HepG2 (cell line): ENCODE data around the gene METTL4. TPM values are rescaled to one million over a fixed set of nuclear protein-coding genes. Genes with fewer than 3 reads are reported as not detected.

Experiments used
- ARID4A ChIP-seq: sonication (generic); formaldehyde crosslinking; IDR thresholded peaks from 2 replicates; pipeline ENCODE4 v1.5.0; 2020; ENCODE audit warnings: mild to moderate bottlenecking, missing genetic modification reagents, borderline replicate concordance
- RARG ChIP-seq: sonication (generic); formaldehyde crosslinking; IDR thresholded peaks from 2 replicates; pipeline ENCODE4 v1.4.0; 2020; ENCODE audit warnings: low read depth, mild to moderate bottlenecking, missing genetic modification reagents
- RBM39 ChIP-seq: fragments of 200-400 bp; formaldehyde crosslinking; IDR thresholded peaks from one replicate; pipeline ENCODE4 v1.6.1; 2018; ENCODE audit warnings: antibody characterized with exemption, mild to moderate bottlenecking, low read depth, low read length; ENCODE audit not compliant: poor library complexity, severe bottlenecking
- REXO4 ChIP-seq: sonication (generic); formaldehyde crosslinking; IDR thresholded peaks from 2 replicates; pipeline ENCODE4 v1.8.0; 2022; ENCODE audit warnings: missing genetic modification reagents, mild to moderate bottlenecking, borderline replicate concordance
- TIGD3 ChIP-seq: sonication (generic); formaldehyde crosslinking; IDR thresholded peaks from 2 replicates; pipeline ENCODE4 v1.5.1; 2020; ENCODE audit warnings: mild to moderate bottlenecking, missing genetic modification reagents, borderline replicate concordance
- U2AF2 ChIP-seq: fragments of 200-400 bp; formaldehyde crosslinking; IDR thresholded peaks from 2 replicates; pipeline ENCODE4 v1.6.1; 2017; ENCODE audit warnings: low read depth, mild to moderate bottlenecking, low read length
- ZMYM3 ChIP-seq: sonication (generic); formaldehyde crosslinking; IDR thresholded peaks from 2 replicates; pipeline ENCODE4 v1.5.1; 2020; ENCODE audit warnings: mild to moderate bottlenecking, missing genetic modification reagents
- ZNF343 ChIP-seq: sonication (generic); formaldehyde crosslinking; IDR thresholded peaks from 2 replicates; pipeline ENCODE4 v1.4.0; 2020; ENCODE audit warnings: mild to moderate bottlenecking, missing genetic modification reagents
- ZNF567 ChIP-seq: sonication (generic); formaldehyde crosslinking; IDR thresholded peaks from 2 replicates; pipeline ENCODE4 v1.8.1; 2023; ENCODE audit warnings: mild to moderate bottlenecking, missing genetic modification reagents, borderline replicate concordance
- ZNF678 ChIP-seq: sonication (generic); formaldehyde crosslinking; IDR thresholded peaks from 2 replicates; pipeline ENCODE4 v1.4.0; 2020; ENCODE audit warnings: mild to moderate bottlenecking, missing genetic modification reagents
- ZNF747 ChIP-seq: sonication (generic); formaldehyde crosslinking; IDR thresholded peaks from 2 replicates; pipeline ENCODE4 v1.8.1; 2023; ENCODE audit warnings: missing genetic modification reagents, mild to moderate bottlenecking, borderline replicate concordance
- ZNF879 ChIP-seq: sonication (generic); formaldehyde crosslinking; IDR thresholded peaks from 2 replicates; pipeline ENCODE4 v1.8.1; 2023; ENCODE audit warnings: missing genetic modification reagents
- polyA plus RNA-seq, 8 experiments: library from polyadenylated mRNA; depleted of rRNA in 3 of 8; stranded (reverse) in 7 of 8; unstranded in 1 of 8; fragments of >200 nt; fragmentation: Illumina TruSeq in 4 of 8; extraction: Trizol in 4 of 8; gene quantifications; 2 replicates each; pipeline versions ENCODE4 v1.2.1 to v1.2.3, GENCODE V29; 2011 to 2016; ENCODE audit warnings: low read depth in 4 of 8, missing spikeins in 1 of 8, mixed read lengths in 1 of 8; ENCODE audit not compliant: insufficient read depth in 1 of 8
- total RNA-seq, 5 experiments: library from RNA; depleted of rRNA; stranded (reverse); fragments of >200 nt; fragmentation: Illumina TruSeq; extraction: Trizol; gene quantifications; 2 replicates each; pipeline ENCODE4 v1.2.3, GENCODE V29; 2016; ENCODE audit warnings: low read depth in 1 of 5
- TF ChIP-seq, protein P1 (sequence below): sonication (generic); IDR thresholded peaks from 2 replicates; pipeline ENCODE4 v1.6.1; 2016; ENCODE audit warnings: low read depth, borderline replicate concordance
- TF ChIP-seq, protein P2 (sequence below): IDR thresholded peaks from 2 replicates; pipeline ENCODE4 v1.6.1; 2016; ENCODE audit warnings: mild to moderate bottlenecking, missing biosample characterization, missing genetic modification reagents
- TF ChIP-seq, protein P3 (sequence below): sonication (generic); formaldehyde crosslinking; IDR thresholded peaks from 2 replicates; pipeline ENCODE4 v1.8.0; 2022; ENCODE audit warnings: missing genetic modification reagents, mild to moderate bottlenecking, moderate library complexity, borderline replicate concordance
- TF ChIP-seq, protein P4 (sequence below): sonication (generic); formaldehyde crosslinking; IDR thresholded peaks from 2 replicates; pipeline ENCODE4 v1.4.0; 2020; ENCODE audit warnings: missing genetic modification reagents

Gene METTL4
- total and polyA plus RNA-seq, 2 of the 13 experiments (the other 11 are each of a cell fraction or from before 2014, with no cell fraction given) = 6.8 to 8.1 TPM

DNA sequence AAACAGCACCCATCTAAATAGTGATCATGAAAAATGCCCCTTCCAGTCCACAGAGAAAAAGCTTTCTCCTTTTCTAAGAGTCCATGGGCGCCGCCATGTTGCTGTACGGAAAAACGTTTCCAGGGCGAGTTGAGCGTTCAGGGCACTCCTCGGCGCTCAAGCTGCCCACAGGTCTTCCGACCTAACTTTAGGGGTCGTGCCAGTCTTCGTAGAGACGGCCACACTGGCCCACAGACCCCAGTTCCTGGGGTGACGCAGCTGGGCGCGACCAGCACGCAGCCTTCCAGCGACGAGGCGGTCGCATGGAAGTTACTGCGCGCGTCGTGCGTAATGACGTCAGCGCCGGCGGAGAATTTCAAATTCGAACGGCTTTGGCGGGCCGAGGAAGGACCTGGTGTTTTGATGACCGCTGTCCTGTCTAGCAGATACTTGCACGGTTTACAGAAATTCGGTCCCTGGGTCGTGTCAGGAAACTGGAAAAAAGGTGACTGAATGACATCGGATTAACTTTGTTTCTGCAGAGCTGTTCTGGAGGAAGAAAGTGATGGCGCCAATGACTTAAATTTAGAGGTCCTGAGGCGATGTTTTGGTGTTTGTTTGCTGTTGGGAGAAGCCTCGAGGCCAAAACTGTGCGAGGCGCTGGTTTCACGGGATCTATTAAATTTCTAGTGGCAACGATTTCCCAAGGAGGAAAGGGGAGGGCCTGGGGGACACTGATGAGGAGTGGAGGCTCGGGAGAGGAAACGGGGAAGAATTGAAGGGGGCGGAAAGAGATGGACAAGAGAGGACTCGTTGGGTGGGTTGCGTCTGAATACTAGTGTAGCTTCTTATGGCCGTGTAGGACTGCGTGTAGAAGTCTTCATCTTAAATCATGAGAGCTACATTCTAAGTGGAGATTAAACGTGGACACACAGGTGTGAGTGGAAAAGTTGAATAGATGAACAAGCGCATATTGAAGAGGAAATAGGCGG lies at the start of gene METTL4, which contains the start of gene NDC80 (continued):
- TF ChIP-seq ARID4A (CRISPR knock-in tag) (peak; percentile 99), ZNF747 (CRISPR knock-in tag) (peak; percentile 72; the same call in 1 of the 2 replicates), RARG (no peak), REXO4 (CRISPR knock-in tag) (peak; percentile 92), TIGD3 (CRISPR knock-in tag) (no peak), ZNF567 (CRISPR knock-in tag) (0 out of 2 replicates have a peak, but pooled peaks have one; percentile 56), ZMYM3 (CRISPR knock-in tag) (no peak), ZNF879 (CRISPR knock-in tag) (no peak), RBM39 (no peak), ZNF343 (no peak), U2AF2 (no peak), ZNF678 (CRISPR knock-in tag) (no peak)
- TF ChIP-seq, protein P1, sequence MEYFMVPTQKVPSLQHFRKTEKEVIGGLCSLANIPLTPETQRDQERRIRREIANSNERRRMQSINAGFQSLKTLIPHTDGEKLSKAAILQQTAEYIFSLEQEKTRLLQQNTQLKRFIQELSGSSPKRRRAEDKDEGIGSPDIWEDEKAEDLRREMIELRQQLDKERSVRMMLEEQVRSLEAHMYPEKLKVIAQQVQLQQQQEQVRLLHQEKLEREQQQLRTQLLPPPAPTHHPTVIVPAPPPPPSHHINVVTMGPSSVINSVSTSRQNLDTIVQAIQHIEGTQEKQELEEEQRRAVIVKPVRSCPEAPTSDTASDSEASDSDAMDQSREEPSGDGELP = no peak; the same call in 1 of the 2 replicates
- TF ChIP-seq, protein P2, sequence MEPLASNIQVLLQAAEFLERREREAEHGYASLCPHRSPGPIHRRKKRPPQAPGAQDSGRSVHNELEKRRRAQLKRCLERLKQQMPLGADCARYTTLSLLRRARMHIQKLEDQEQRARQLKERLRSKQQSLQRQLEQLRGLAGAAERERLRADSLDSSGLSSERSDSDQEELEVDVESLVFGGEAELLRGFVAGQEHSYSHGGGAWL (CRISPR knock-in tag) = peak; percentile 50; the same call in 1 of the 2 replicates
- TF ChIP-seq, protein P3, sequence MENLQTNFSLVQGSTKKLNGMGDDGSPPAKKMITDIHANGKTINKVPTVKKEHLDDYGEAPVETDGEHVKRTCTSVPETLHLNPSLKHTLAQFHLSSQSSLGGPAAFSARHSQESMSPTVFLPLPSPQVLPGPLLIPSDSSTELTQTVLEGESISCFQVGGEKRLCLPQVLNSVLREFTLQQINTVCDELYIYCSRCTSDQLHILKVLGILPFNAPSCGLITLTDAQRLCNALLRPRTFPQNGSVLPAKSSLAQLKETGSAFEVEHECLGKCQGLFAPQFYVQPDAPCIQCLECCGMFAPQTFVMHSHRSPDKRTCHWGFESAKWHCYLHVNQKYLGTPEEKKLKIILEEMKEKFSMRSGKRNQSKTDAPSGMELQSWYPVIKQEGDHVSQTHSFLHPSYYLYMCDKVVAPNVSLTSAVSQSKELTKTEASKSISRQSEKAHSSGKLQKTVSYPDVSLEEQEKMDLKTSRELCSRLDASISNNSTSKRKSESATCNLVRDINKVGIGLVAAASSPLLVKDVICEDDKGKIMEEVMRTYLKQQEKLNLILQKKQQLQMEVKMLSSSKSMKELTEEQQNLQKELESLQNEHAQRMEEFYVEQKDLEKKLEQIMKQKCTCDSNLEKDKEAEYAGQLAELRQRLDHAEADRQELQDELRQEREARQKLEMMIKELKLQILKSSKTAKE (CRISPR knock-in tag) = peak; percentile 57; the same call in 1 of the 2 replicates
- TF ChIP-seq, protein P4, sequence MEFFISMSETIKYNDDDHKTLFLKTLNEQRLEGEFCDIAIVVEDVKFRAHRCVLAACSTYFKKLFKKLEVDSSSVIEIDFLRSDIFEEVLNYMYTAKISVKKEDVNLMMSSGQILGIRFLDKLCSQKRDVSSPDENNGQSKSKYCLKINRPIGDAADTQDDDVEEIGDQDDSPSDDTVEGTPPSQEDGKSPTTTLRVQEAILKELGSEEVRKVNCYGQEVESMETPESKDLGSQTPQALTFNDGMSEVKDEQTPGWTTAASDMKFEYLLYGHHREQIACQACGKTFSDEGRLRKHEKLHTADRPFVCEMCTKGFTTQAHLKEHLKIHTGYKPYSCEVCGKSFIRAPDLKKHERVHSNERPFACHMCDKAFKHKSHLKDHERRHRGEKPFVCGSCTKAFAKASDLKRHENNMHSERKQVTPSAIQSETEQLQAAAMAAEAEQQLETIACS (CRISPR knock-in tag) = no peak
